CD4-positive, alpha-beta T cell treated with Interleukin-15 for 1 hour (primary cell): ENCODE results near the gene CMBL.
"Not testable (repeated sequence)": the region's sequence is repeated elsewhere in the genome, so short reads cannot be mapped to it uniquely, and the experiment has no call there.

Experiments
- DNase-seq: peaks from one replicate; pipeline ENCODE4 v3.0.0-alpha.2; 2020

CMBL gene

GRCh38 chr5:10283927-10284635, 23.6 kb downstream of the CMBL start:
- peak; percentile 71 for DNase-seq

- no peak for DNase-seq
Measured at GRCh38 chr5:10279925-10280720, 27.6 kb downstream of the CMBL start.

- no peak for DNase-seq
Measured at GRCh38 chr5:10279328-10279727, 28.4 kb downstream of the CMBL start.

- DNase-seq = no peak
Measured at GRCh38 chr5:10278658-10279279, 28.9 kb downstream of the CMBL start.

- DNase-seq = no peak
Measured at GRCh38 chr5:10277773-10278630, 29.7 kb downstream of the CMBL start.

GRCh38 chr5:10276691-10277090, 31.0 kb downstream of the CMBL start:
- no peak for DNase-seq

GRCh38 chr5:10275991-10276390, 31.7 kb downstream of the CMBL start:
- DNase-seq = no peak

GRCh38 chr5:10275460-10275859, 32.2 kb downstream of the CMBL start:
- no peak for DNase-seq

GRCh38 chr5:10272875-10273209, 34.9 kb downstream of the CMBL start:
- DNase-seq = not testable (repeated sequence)

GRCh38 chr5:10272053-10272874, 35.4 kb downstream of the CMBL start:
- no peak for DNase-seq

- no peak for DNase-seq
Measured at GRCh38 chr5:10268100-10268499, 39.6 kb downstream of the CMBL start.

- no peak for DNase-seq
Measured at GRCh38 chr5:10266839-10267238, 40.9 kb downstream of the CMBL start.

- no peak for DNase-seq
Measured at GRCh38 chr5:10266137-10266536, 41.6 kb downstream of the CMBL start.

GRCh38 chr5:10265245-10266109, 42.2 kb downstream of the CMBL start:
- no peak for DNase-seq

- DNase-seq = no peak
Measured at GRCh38 chr5:10264604-10265003, 43.1 kb downstream of the CMBL start.

- no peak for DNase-seq
Measured at GRCh38 chr5:10262995-10263394, 44.7 kb downstream of the CMBL start.

- no peak for DNase-seq
Measured at GRCh38 chr5:10262121-10262774, 45.5 kb downstream of the CMBL start.

GRCh38 chr5:10261065-10261464, 46.6 kb downstream of the CMBL start:
- DNase-seq = no peak

GRCh38 chr5:10259899-10260298, 47.8 kb downstream of the CMBL start:
- DNase-seq = no peak

- DNase-seq = no peak
Measured at GRCh38 chr5:10257870-10258269, 49.8 kb downstream of the CMBL start.

GRCh38 chr5:10254686-10255085, 53.0 kb downstream of the CMBL start:
- no peak for DNase-seq
